OCI-LY1 (cell line): ENCODE results near the gene CREB3L2.
A peak's percentile ranks its signal among the peaks of the same experiment; 100 is the strongest.
"Not testable (repeated sequence)": the region's sequence is repeated elsewhere in the genome, so short reads cannot be mapped to it uniquely, and the experiment has no call there.

ENCODE experiments used
- H2AFZ ChIP-seq: fragments of 200-600 bp; sonication (generic), shearing (Covaris generic); 2 replicates; pipeline ENCODE4 v1.6.0; 2014; ENCODE audit warnings: antibody characterized with exemption, mild to moderate bottlenecking, low read length
- H3F3A ChIP-seq: fragments of 200-600 bp; sonication (generic), shearing (Covaris generic); 2 replicates; pipeline ENCODE4 v1.6.0; 2014; ENCODE audit warnings: mild to moderate bottlenecking, antibody characterized with exemption, low read length, moderate library complexity; ENCODE audit not compliant: insufficient read depth
- H3K27ac ChIP-seq: fragments of 200-600 bp; sonication (generic); 2 replicates; pipeline ENCODE4 v1.5.1; 2014; ENCODE audit warnings: low read length, mixed run types, mild to moderate bottlenecking, low read depth; ENCODE audit not compliant: poor library complexity, severe bottlenecking
- H3K27me3 ChIP-seq: fragments of 200-600 bp; sonication (generic); 2 replicates; pipeline ENCODE4 v1.6.0; 2014; ENCODE audit warnings: antibody characterized with exemption, mild to moderate bottlenecking, low read length, moderate library complexity; ENCODE audit not compliant: insufficient read depth
- H3K36me3 ChIP-seq: fragments of 200-600 bp; sonication (generic); 2 replicates; pipeline ENCODE4 v1.6.1; 2014; ENCODE audit warnings: mild to moderate bottlenecking, antibody characterized with exemption, low read length, moderate library complexity, mixed read lengths; ENCODE audit not compliant: insufficient read depth
- H3K4me1 ChIP-seq: fragments of 200-600 bp; sonication (generic); 2 replicates; pipeline ENCODE4 v1.5.1; 2014; ENCODE audit warnings: mild to moderate bottlenecking, low read length, moderate library complexity; ENCODE audit not compliant: insufficient read depth, severe bottlenecking
- H3K4me2 ChIP-seq: fragments of 200-600 bp; sonication (generic), shearing (Covaris generic); 2 replicates; pipeline ENCODE4 v1.6.1; 2014; ENCODE audit warnings: low read length
- H3K4me3 ChIP-seq: fragments of 200-600 bp; sonication (generic); 2 replicates; pipeline ENCODE4 v1.5.1; 2014; ENCODE audit warnings: low read length, low read depth, mild to moderate bottlenecking, mixed read lengths; ENCODE audit not compliant: poor library complexity, severe bottlenecking
- H3K79me2 ChIP-seq: fragments of 200-600 bp; shearing (Covaris generic); 2 replicates; pipeline ENCODE4 v1.6.1; 2016; ENCODE audit warnings: mixed run types, low read length, mixed read lengths; ENCODE audit not compliant: insufficient read depth
- H3K9ac ChIP-seq: fragments of 200-600 bp; sonication (generic), shearing (Covaris generic); 2 replicates; pipeline ENCODE4 v1.6.1; 2014; ENCODE audit warnings: mild to moderate bottlenecking, low read length, mixed read lengths
- H3K9me2 ChIP-seq: fragments of 200-600 bp; sonication (generic), shearing (Covaris generic); 2 replicates; pipeline ENCODE4 v1.6.1; 2014; ENCODE audit warnings: low read depth, mild to moderate bottlenecking, low read length, mixed read lengths
- H3K9me3 ChIP-seq: fragments of 200-600 bp; shearing (Covaris generic); 2 replicates; pipeline ENCODE4 v1.6.1; 2014; ENCODE audit warnings: low read length, mixed read lengths
- H4K20me1 ChIP-seq: fragments of 200-600 bp; sonication (generic), shearing (Covaris generic); 2 replicates; pipeline ENCODE4 v1.6.0; 2016; ENCODE audit warnings: mild to moderate bottlenecking, low read length; ENCODE audit not compliant: insufficient read depth
- EZH2 ChIP-seq: fragments of 200-600 bp; sonication (generic), shearing (Covaris generic); IDR thresholded peaks from 2 replicates; pipeline ENCODE4 v1.8.0; 2017; ENCODE audit warnings: borderline replicate concordance, mixed run types, mild to moderate bottlenecking, antibody characterized with exemption, low read length, moderate library complexity, mixed read lengths
- TF ChIP-seq, protein P1 (sequence below): fragments of 200-600 bp; sonication (generic), shearing (Covaris generic); IDR thresholded peaks from 2 replicates; pipeline ENCODE4 v1.5.1; 2017; ENCODE audit warnings: mild to moderate bottlenecking, antibody characterized with exemption, low read length, moderate library complexity, mixed read lengths

The CREB3L2 gene

GRCh38 chr7:137908106-137908505 lies 93.8 kb downstream of the CREB3L2 start:
- no peaks in the 10 kb centered on the region for H4K20me1 ChIP-seq
- H3K36me3 ChIP-seq, result no peaks in the 10 kb centered on the region
- no peaks in the 10 kb centered on the region for H3K9me3 ChIP-seq
- no peak overlapping the region for H3K9ac ChIP-seq
- no peak overlapping the region for H3K27ac ChIP-seq
- H3F3A ChIP-seq, result no peaks in the 10 kb centered on the region
- no peaks in the 10 kb centered on the region for H3K4me1 ChIP-seq
- no peaks in the 10 kb centered on the region for H3K79me2 ChIP-seq
- H3K4me2 ChIP-seq, result no peak overlapping the region
- no peak for TF ChIP-seq EZH2
- TF ChIP-seq, protein P1, sequence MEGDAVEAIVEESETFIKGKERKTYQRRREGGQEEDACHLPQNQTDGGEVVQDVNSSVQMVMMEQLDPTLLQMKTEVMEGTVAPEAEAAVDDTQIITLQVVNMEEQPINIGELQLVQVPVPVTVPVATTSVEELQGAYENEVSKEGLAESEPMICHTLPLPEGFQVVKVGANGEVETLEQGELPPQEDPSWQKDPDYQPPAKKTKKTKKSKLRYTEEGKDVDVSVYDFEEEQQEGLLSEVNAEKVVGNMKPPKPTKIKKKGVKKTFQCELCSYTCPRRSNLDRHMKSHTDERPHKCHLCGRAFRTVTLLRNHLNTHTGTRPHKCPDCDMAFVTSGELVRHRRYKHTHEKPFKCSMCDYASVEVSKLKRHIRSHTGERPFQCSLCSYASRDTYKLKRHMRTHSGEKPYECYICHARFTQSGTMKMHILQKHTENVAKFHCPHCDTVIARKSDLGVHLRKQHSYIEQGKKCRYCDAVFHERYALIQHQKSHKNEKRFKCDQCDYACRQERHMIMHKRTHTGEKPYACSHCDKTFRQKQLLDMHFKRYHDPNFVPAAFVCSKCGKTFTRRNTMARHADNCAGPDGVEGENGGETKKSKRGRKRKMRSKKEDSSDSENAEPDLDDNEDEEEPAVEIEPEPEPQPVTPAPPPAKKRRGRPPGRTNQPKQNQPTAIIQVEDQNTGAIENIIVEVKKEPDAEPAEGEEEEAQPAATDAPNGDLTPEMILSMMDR, result no peak
- no peaks in the 10 kb centered on the region; the same call in 1 of the 2 replicates for H3K27me3 ChIP-seq
- H3K4me3 ChIP-seq, result no peak overlapping the region
- no peak overlapping the region for H2AFZ ChIP-seq
- no peaks in the 10 kb centered on the region for H3K9me2 ChIP-seq

DNA sequence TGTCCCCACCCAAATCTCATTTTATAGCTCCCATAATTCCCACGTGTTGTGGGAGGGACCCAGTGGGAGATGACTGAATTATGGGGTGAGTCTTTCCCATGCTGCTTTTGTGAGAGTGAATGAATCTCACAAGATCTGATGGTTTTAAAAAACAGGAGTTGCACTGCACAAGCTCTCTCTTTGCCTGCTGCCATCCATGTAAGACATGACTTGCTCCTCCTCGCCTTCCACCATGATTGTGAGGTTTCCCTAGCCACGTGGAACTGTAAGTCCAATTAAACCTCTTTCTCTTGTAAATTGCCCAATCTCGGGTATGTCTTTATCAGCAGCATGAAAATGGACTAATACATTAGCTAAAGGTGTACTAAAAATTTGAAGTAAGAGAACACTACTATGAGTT lies 95.2 kb downstream of the CREB3L2 start:
- not testable (repeated sequence) for H3K36me3 ChIP-seq, H3K9me2 ChIP-seq, H3K27ac ChIP-seq, H3K79me2 ChIP-seq, H3K9ac ChIP-seq, H3K9me3 ChIP-seq, H2AFZ ChIP-seq, H4K20me1 ChIP-seq, H3K27me3 ChIP-seq, H3K4me3 ChIP-seq, H3K4me2 ChIP-seq, H3F3A ChIP-seq, H3K4me1 ChIP-seq

DNA sequence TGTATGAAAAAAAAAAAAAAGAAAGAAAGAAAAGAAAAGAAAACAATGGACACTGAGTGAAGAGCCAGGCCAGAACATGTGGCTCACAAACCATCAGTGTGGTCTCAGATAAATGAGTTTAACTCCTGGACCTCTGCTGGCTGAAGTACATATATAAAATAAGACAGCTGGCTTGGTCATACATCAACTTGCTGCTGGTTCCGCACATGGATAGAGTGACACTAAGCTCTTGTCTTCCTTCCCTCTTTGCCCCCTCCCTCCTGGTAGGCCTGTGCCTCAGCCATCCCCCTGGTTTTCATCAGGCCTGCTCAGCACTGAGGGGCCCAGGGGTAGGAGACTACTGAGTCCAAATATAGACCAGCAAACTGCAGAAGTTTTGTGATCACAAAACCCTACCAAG lies 97.1 kb downstream of the CREB3L2 start:
- H4K20me1 ChIP-seq, result no peaks in the 10 kb centered on the region
- no peaks in the 10 kb centered on the region for H3F3A ChIP-seq
- TF ChIP-seq EZH2, result no peak
- TF ChIP-seq, protein P1, result no peak
- no peak overlapping the region for H2AFZ ChIP-seq
- H3K36me3 ChIP-seq, result no peaks in the 10 kb centered on the region
- H3K9me2 ChIP-seq, result no peaks in the 10 kb centered on the region
- no peaks in the 10 kb centered on the region; the same call in 1 of the 2 replicates for H3K27me3 ChIP-seq
- H3K4me3 ChIP-seq, result no peak overlapping the region
- no peaks in the 10 kb centered on the region for H3K9me3 ChIP-seq
- no peaks in the 10 kb centered on the region for H3K4me1 ChIP-seq
- no peaks in the 10 kb centered on the region for H3K79me2 ChIP-seq
- H3K4me2 ChIP-seq, result no peak overlapping the region
- H3K9ac ChIP-seq, result no peak overlapping the region
- no peak overlapping the region for H3K27ac ChIP-seq

GRCh38 chr7:137903382-137904169 lies 98.3 kb downstream of the CREB3L2 start:
- H3F3A ChIP-seq, result no peaks in the 10 kb centered on the region
- H3K27ac ChIP-seq, result no peak overlapping the region
- no peaks in the 10 kb centered on the region for H3K79me2 ChIP-seq
- no peaks in the 10 kb centered on the region for H3K36me3 ChIP-seq
- H2AFZ ChIP-seq, result no peak overlapping the region
- H3K9ac ChIP-seq, result no peak overlapping the region
- no peak for TF ChIP-seq EZH2
- TF ChIP-seq, protein P1, result peak; percentile 88; the same call in 1 of the 2 replicates
- H3K9me3 ChIP-seq, result no peaks in the 10 kb centered on the region
- no peaks in the 10 kb centered on the region for H4K20me1 ChIP-seq
- no peak overlapping the region for H3K4me2 ChIP-seq
- no peaks in the 10 kb centered on the region for H3K9me2 ChIP-seq
- H3K27me3 ChIP-seq, result no peaks in the 10 kb centered on the region; the same call in 1 of the 2 replicates
- no peak overlapping the region for H3K4me3 ChIP-seq
- H3K4me1 ChIP-seq, result no peaks in the 10 kb centered on the region
